HUDEP-2 (cell line): Measurements from ENCODE around the gene TRMT61B.
A peak's percentile ranks its signal among the peaks of the same experiment; 100 is the strongest.

Source experiments
- DNase-seq, 76 experiments: peaks; one replicate each; lab custom pipeline; 2025; ENCODE audit not compliant: unreplicated experiment in 76 of 76; lab: John Stamatoyannopoulos, UW

Gene TRMT61B

GRCh38 chr2:28870146-28870891 is at the start of gene TRMT61B:
Gene TRMT61B, minus strand, starts transcription at chr2:28870309. Its CDS starts 32 bp downstream, at chr2:28870277.
- peak in 75 of 76 experiments; percentile 60 to 96 (median 88) for DNase-seq

GRCh38 chr2:28915939-28916338 is 45.8 kb upstream of the TRMT61B start:
- no peak for DNase-seq

GRCh38 chr2:28909655-28910353 is 39.7 kb upstream of the TRMT61B start:
- DNase-seq = no peak

GRCh38 chr2:28908172-28908571 is 38.1 kb upstream of the TRMT61B start:
- no peak for DNase-seq

- no peak for DNase-seq
Measured at GRCh38 chr2:28906821-28907220, 36.7 kb upstream of the TRMT61B start.

- DNase-seq = no peak
Measured at GRCh38 chr2:28906376-28906775, 36.3 kb upstream of the TRMT61B start.

GRCh38 chr2:28905533-28905932 is 35.4 kb upstream of the TRMT61B start:
- DNase-seq = no peak

GRCh38 chr2:28904802-28905457 is 34.8 kb upstream of the TRMT61B start:
- no peak for DNase-seq

GRCh38 chr2:28904295-28904694 is 34.2 kb upstream of the TRMT61B start:
- DNase-seq = no peak

- DNase-seq = no peak
Measured at GRCh38 chr2:28902584-28902983, 32.5 kb upstream of the TRMT61B start.

GRCh38 chr2:28901841-28902240 is 31.7 kb upstream of the TRMT61B start:
- DNase-seq = no peak

- no peak for DNase-seq
Measured at GRCh38 chr2:28901202-28901601, 31.1 kb upstream of the TRMT61B start.

- DNase-seq = peak in 8 of 76 experiments; percentile 2 to 36 (median 12)
Measured at GRCh38 chr2:28898048-28898447, 27.9 kb upstream of the TRMT61B start.

GRCh38 chr2:28896906-28897305 is 26.8 kb upstream of the TRMT61B start:
- DNase-seq = peak in 1 of 76 experiments; percentile 6

- peak in 51 of 76 experiments; percentile 8 to 51 (median 27) for DNase-seq
Measured at GRCh38 chr2:28895189-28895893, 25.2 kb upstream of the TRMT61B start.

- DNase-seq = peak; percentile 37 to 99 (median 96)
Measured at GRCh38 chr2:28894470-28895188, 24.5 kb upstream of the TRMT61B start, which contains the start of gene WDR43. Gene WDR43, plus strand, starts transcription at chr2:28894667. Its CDS starts 32 bp downstream, at chr2:28894699.

- no peak for DNase-seq
Measured at GRCh38 chr2:28893488-28893887, 23.4 kb upstream of the TRMT61B start.

GRCh38 chr2:28880193-28880592 is 10.1 kb upstream of the TRMT61B start:
- DNase-seq = no peak

- DNase-seq = no peak
Measured at GRCh38 chr2:28871620-28872019, 1.5 kb upstream of the TRMT61B start.
